ENCODE measurements around the gene PPM1L. TPM values are rescaled to one million over a fixed set of nuclear protein-coding genes. Genes with fewer than 3 reads are reported as not detected.
A peak's percentile ranks its signal among the peaks of the same experiment; 100 is the strongest.

The PPM1L gene
- total RNA-seq, 2 donors from 2014 or later = 23.8 to 47.4 TPM

GRCh38 chr3:160840590-160840989 is 84.6 kb downstream of the PPM1L start:
- Histone ChIP-seq H3K4me3 (no peak overlapping the region), H3K27me3 (no peaks in the 10 kb centered on the region), H3K27ac (peak overlapping the region in 1 of 2 donors; percentile 8), H3K9me3 (peaks cover 0 to 3% of the 10 kb centered on the region in 2 donors), H3K4me1 (no peaks in the 10 kb centered on the region), H3K36me3 (no peaks in the 10 kb centered on the region)
- no peak for TF ChIP-seq CTCF (IDR thresholded peaks at IDR 0.05)
- DNase-seq (ENCODE audit: low spot score) = no peak

- Histone ChIP-seq H3K4me3 (no peak overlapping the region), H3K27ac (no peak overlapping the region), H3K36me3 (no peaks in the 10 kb centered on the region), H3K4me1 (no peaks in the 10 kb centered on the region), H3K27me3 (no peaks in the 10 kb centered on the region), H3K9me3 (peaks cover 0 to 3% of the 10 kb centered on the region in 2 donors)
- TF ChIP-seq CTCF (IDR thresholded peaks at IDR 0.05) = no peak
- DNase-seq (ENCODE audit: low spot score) = no peak
Observed at GRCh38 chr3:160841455-160841854, 85.4 kb downstream of the PPM1L start.

- H3K36me3 ChIP-seq = no peaks in the 10 kb centered on the region
- H3K4me3 ChIP-seq = no peak overlapping the region
Observed at GRCh38 chr3:160842021-160843005, 86.3 kb downstream of the PPM1L start.

GRCh38 chr3:160851629-160852210 is 95.7 kb downstream of the PPM1L start:
- no peak overlapping the region for H3K27ac ChIP-seq
- no peaks in the 10 kb centered on the region for H3K9me3 ChIP-seq
- no peak for TF ChIP-seq CTCF (IDR thresholded peaks at IDR 0.05)
- H3K4me3 ChIP-seq = no peak overlapping the region
- DNase-seq (ENCODE audit: low spot score) = no peak
- H3K4me1 ChIP-seq = no peaks in the 10 kb centered on the region
- H3K27me3 ChIP-seq = no peaks in the 10 kb centered on the region
- no peaks in the 10 kb centered on the region for H3K36me3 ChIP-seq

More at GRCh38 chr3:160842021-160843005, 86.3 kb downstream of the PPM1L start:
- no peaks in the 10 kb centered on the region for H3K4me1 ChIP-seq
- H3K27me3 ChIP-seq = no peaks in the 10 kb centered on the region
- H3K9me3 ChIP-seq = peaks cover 0 to 3% of the 10 kb centered on the region in 2 donors
- TF ChIP-seq CTCF (IDR thresholded peaks at IDR 0.05) = no peak
- peak overlapping the region in 1 of 2 donors; percentile 47 for H3K27ac ChIP-seq
- DNase-seq (ENCODE audit: low spot score) = no peak

- no peaks in the 10 kb centered on the region for H3K9me3 ChIP-seq
- no peaks in the 10 kb centered on the region for H3K27me3 ChIP-seq
- no peaks in the 10 kb centered on the region for H3K4me1 ChIP-seq
- H3K36me3 ChIP-seq = no peaks in the 10 kb centered on the region
- no peak for TF ChIP-seq CTCF (IDR thresholded peaks at IDR 0.05)
- H3K4me3 ChIP-seq = no peak overlapping the region
- H3K27ac ChIP-seq = no peak overlapping the region
- DNase-seq (ENCODE audit: low spot score) = no peak
Observed at GRCh38 chr3:160852856-160853255, 96.8 kb downstream of the PPM1L start.

All from right atrium auricular region (tissue), 2 donors.